Lower leg skin (tissue), 3 donors: Measurements from ENCODE around the gene DIABLO.

Experiments used
- CTCF ChIP-seq, 3 donors: fragments of 450-650 bp; IDR thresholded peaks; one replicate each; pipeline ENCODE4 v1.5.1; 2016; ENCODE audit warnings: antibody characterized with exemption in 3 of 3, mild to moderate bottlenecking in 3 of 3, moderate library complexity in 2 of 3
- POLR2A ChIP-seq, 2 donors: fragments of 450-650 bp; IDR thresholded peaks; one replicate each; pipeline ENCODE4 v1.6.1; 2016 to 2017; ENCODE audit warnings: antibody characterized with exemption in 2 of 2, mild to moderate bottlenecking in 1 of 2, moderate library complexity in 1 of 2

GRCh38 chr12:122192441-122192840 lies 33.4 kb downstream of the DIABLO start:
- TF ChIP-seq CTCF (IDR thresholded peaks at IDR 0.05), result no peak
- no peak for TF ChIP-seq POLR2A (IDR thresholded peaks at IDR 0.05)
